GM23248 (cell line): ENCODE measurements around the gene AP4E1. TPM values are rescaled to one million over a fixed set of nuclear protein-coding genes. Genes with fewer than 3 reads are reported as not detected.
"Not testable (repeated sequence)": the region's sequence is repeated elsewhere in the genome, so short reads cannot be mapped to it uniquely, and the experiment has no call there.

Source experiments
- DNase-seq: peaks from one replicate; pipeline ENCODE4 v3.0.0-alpha.2; 2015
- H2AFZ ChIP-seq: fragments of 200-600 bp; sonication (generic); 2 replicates; pipeline ENCODE4 v1.6.1; 2016; ENCODE audit warnings: antibody characterized with exemption
- H3F3A ChIP-seq: fragments of 200-600 bp; sonication (generic); 2 replicates; pipeline ENCODE4 v1.6.1; 2016; ENCODE audit warnings: mild to moderate bottlenecking, antibody characterized with exemption, mixed run types; ENCODE audit not compliant: insufficient read depth
- H3K27ac ChIP-seq: fragments of 200-600 bp; sonication (generic); 2 replicates; pipeline ENCODE4 v1.5.1; 2016; ENCODE audit warnings: mild to moderate bottlenecking
- H3K27me3 ChIP-seq: fragments of 200-600 bp; sonication (generic); replicated peaks from 2 replicates; pipeline ENCODE4 v1.6.1; 2016; ENCODE audit warnings: mild to moderate bottlenecking; ENCODE audit not compliant: insufficient read depth
- H3K36me3 ChIP-seq: fragments of 200-600 bp; sonication (generic); 2 replicates; pipeline ENCODE4 v1.6.1; 2016; ENCODE audit warnings: low read depth, mild to moderate bottlenecking
- H3K4me1 ChIP-seq: fragments of 200-600 bp; sonication (generic); 2 replicates; pipeline ENCODE4 v1.6.1; 2016; ENCODE audit warnings: mild to moderate bottlenecking; ENCODE audit not compliant: insufficient read depth
- H3K4me2 ChIP-seq: fragments of 200-600 bp; sonication (generic); one replicate; pipeline ENCODE4 v1.6.1; 2016; ENCODE audit warnings: mild to moderate bottlenecking; ENCODE audit not compliant: unreplicated experiment
- H3K4me3 ChIP-seq: fragments of 200-600 bp; sonication (generic); 2 replicates; pipeline ENCODE4 v1.5.1; 2016; ENCODE audit warnings: mild to moderate bottlenecking
- H3K79me2 ChIP-seq: fragments of 200-600 bp; sonication (generic); 2 replicates; pipeline ENCODE4 v1.6.1; 2016; ENCODE audit warnings: mild to moderate bottlenecking; ENCODE audit not compliant: insufficient read depth
- H3K9ac ChIP-seq: fragments of 200-600 bp; sonication (generic); 2 replicates; pipeline ENCODE4 v1.6.1; 2016; ENCODE audit warnings: mild to moderate bottlenecking
- H3K9me2 ChIP-seq: fragments of 200-600 bp; sonication (generic); 2 replicates; pipeline ENCODE4 v1.6.1; 2016; ENCODE audit warnings: mixed run types, mild to moderate bottlenecking, moderate library complexity; ENCODE audit not compliant: insufficient read depth
- H3K9me3 ChIP-seq: fragments of 200-600 bp; sonication (generic); one replicate; pipeline ENCODE4 v1.6.1; 2017; ENCODE audit warnings: low read depth
- H4K20me1 ChIP-seq: fragments of 200-600 bp; sonication (generic); 2 replicates; pipeline ENCODE4 v1.6.0; 2016; ENCODE audit not compliant: insufficient read depth
- EZH2 ChIP-seq: fragments of 200-600 bp; sonication (generic); IDR thresholded peaks from 2 replicates; pipeline ENCODE4 v1.6.1; 2018; ENCODE audit warnings: antibody characterized with exemption, mild to moderate bottlenecking; ENCODE audit not compliant: insufficient read depth, poor library complexity, severe bottlenecking
- EZH2phosphoT487 ChIP-seq: fragments of 200-600 bp; sonication (generic); IDR thresholded peaks from 2 replicates; pipeline ENCODE4 v1.6.1; 2018; ENCODE audit warnings: antibody characterized with exemption, moderate library complexity, mild to moderate bottlenecking, low read depth; ENCODE audit not compliant: insufficient read depth
- WGBS, 2 experiments: methylation state at CpG; one replicate each; pipeline ENCODE4 v1.1.6; 2015 to 2017; ENCODE audit warnings: low lambda C conversion rate in 2 of 2, low coverage in 1 of 2; ENCODE audit errors: missing lambda C conversion rate in 2 of 2; 5-methylcytosine and 5-hydroxymethylcytosine counted together
- in situ Hi-C: fragments of 300-500 bp; cut with MboI; formaldehyde crosslinking; loops from 2 replicates; pipeline ENCODE4 v1.15.0; 2020
- polyA plus RNA-seq: library from polyadenylated mRNA; unstranded; fragments of >200 nt; fragmentation: Nextera tagmentation; extraction: Ambion mirVana; gene quantifications from 2 replicates; pipeline ENCODE4 v1.2.1, GENCODE V29; 2016
- total RNA-seq: library from RNA; depleted of rRNA; stranded (reverse); fragments of >200 nt; shearing (Covaris generic); gene quantifications from 2 replicates; pipeline ENCODE4 v1.2.3, GENCODE V29; 2014

The AP4E1 gene
- total and polyA plus RNA-seq, 2 experiments from 2014 or later, result 6.2 to 15.0 TPM

DNA sequence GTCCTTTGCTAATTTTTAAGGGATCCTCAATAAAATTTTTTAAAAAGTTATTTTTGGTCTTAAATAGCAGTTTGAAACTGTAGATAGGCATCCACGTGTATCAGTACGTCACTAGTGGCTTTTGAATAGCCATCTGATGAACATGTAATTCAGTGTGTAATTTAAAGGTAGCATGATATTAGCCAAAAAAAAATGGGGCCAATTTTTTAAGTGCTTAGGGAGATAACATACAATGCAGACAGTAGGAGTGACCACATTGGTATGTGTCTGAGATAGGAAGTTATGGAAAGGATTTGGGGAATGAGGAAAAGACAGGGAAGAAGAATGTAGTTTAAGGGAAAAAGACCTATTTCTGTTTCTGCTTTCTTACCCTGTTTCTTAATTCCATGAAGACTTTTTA, 2.5 kb downstream of the AP4E1 start:
- Histone ChIP-seq H3K9ac (peak overlapping the region; percentile 53), H3K27me3 (no peaks in the 10 kb centered on the region), H3K79me2 (peaks cover 41% of the 10 kb centered on the region), H3K9me3 (no peaks in the 10 kb centered on the region), H2AFZ (no peak overlapping the region), H3K27ac (peak overlapping the region; percentile 87), H3K36me3 (peaks cover 31% of the 10 kb centered on the region), H3K4me2 (peak overlapping the region; percentile 26), H4K20me1 (no peaks in the 10 kb centered on the region), H3K9me2 (no peaks in the 10 kb centered on the region), H3K4me3 (peak overlapping the region; percentile 9; the same call in 1 of the 2 replicates), H3F3A (peaks cover 22% of the 10 kb centered on the region), H3K4me1 (peaks cover 30% of the 10 kb centered on the region)
- 89 to 92% methylated on average over 2 of the region's 2 CpGs for WGBS, 2 experiments
- TF ChIP-seq EZH2 (no peak), EZH2phosphoT487 (no peak)
- DNase-seq, result peak; percentile 51
- in situ Hi-C loops, result no loop called here

DNA sequence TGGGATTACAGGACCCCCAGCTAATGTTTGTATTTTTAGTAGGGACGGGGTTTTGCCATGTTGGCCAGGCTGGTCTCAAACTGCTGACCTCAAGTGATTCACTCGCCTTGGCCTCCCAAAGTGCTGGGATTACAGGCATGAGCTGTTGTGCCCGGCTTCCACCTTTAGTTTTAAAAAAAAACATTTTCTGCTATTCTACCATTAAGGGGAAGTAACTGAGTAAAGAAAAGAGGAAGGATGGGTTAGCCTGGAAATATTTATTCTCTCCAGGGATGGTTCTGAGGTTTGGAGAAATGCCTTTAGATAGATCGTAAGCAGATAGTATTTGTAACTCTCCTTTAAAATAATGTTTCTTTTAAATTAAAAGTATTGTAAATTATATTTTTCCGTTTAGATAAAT, 3.1 kb downstream of the AP4E1 start:
- Histone ChIP-seq H2AFZ (no peak overlapping the region), H3K4me2 (no peak overlapping the region), H3K79me2 (peaks cover 41% of the 10 kb centered on the region), H3K4me3 (no peak overlapping the region), H3K9ac (no peak overlapping the region), H3K36me3 (peaks cover 37% of the 10 kb centered on the region), H3K9me2 (no peaks in the 10 kb centered on the region), H3K27ac (peak overlapping the region; percentile 87), H3F3A (peaks cover 22% of the 10 kb centered on the region), H3K9me3 (no peaks in the 10 kb centered on the region), H3K27me3 (no peaks in the 10 kb centered on the region), H4K20me1 (no peaks in the 10 kb centered on the region), H3K4me1 (peaks cover 30% of the 10 kb centered on the region)
- DNase-seq, result peak; percentile 4
- in situ Hi-C loops, result no loop called here
- WGBS, 2 experiments, result 91% methylated on average over 5 of the region's 5 CpGs
- TF ChIP-seq EZH2phosphoT487, result no peak
- TF ChIP-seq EZH2, result no peak

DNA sequence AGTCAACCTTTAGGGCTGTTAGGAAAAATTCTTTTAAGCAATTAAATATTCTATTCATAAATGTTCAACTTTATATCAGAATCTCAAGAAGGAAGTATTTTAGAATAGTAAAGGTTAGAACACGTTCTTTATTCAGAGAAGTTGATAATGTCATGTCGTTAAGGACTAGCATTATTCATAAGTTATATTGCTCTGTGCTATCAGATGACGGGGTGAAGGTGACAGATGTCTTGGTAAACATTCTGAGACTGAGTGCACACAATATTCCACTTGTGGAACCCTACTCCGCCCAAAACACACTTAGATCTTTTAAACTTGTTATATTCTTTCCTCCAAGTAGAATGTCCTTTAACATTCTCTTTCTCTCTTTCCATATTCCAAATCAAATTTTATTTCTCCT, 7.9 kb downstream of the AP4E1 start:
- H3K4me3 ChIP-seq, result no peak overlapping the region
- no peaks in the 10 kb centered on the region for H3K9me3 ChIP-seq
- no peak for DNase-seq
- no peak overlapping the region for H3K27ac ChIP-seq
- no peaks in the 10 kb centered on the region for H3K9me2 ChIP-seq
- peaks cover 52% of the 10 kb centered on the region for H3K36me3 ChIP-seq
- WGBS, 2 experiments, result 95 to 96% methylated on average over 4 of the region's 4 CpGs
- 0 out of 2 replicates have a peak, but pooled peaks cover 3% of the 10 kb centered on the region for H3F3A ChIP-seq
- no peaks in the 10 kb centered on the region for H4K20me1 ChIP-seq
- no peak overlapping the region for H3K9ac ChIP-seq
- peaks cover 29% of the 10 kb centered on the region for H3K79me2 ChIP-seq
- in situ Hi-C loops, result no loop called here
- no peak for TF ChIP-seq EZH2
- no peak for TF ChIP-seq EZH2phosphoT487
- H3K4me2 ChIP-seq, result no peak overlapping the region
- H3K27me3 ChIP-seq, result no peaks in the 10 kb centered on the region
- peaks cover 7% of the 10 kb centered on the region for H3K4me1 ChIP-seq
- no peak overlapping the region for H2AFZ ChIP-seq

- H3K27ac ChIP-seq, in situ Hi-C loops, H3K79me2 ChIP-seq, H3K4me1 ChIP-seq, H2AFZ ChIP-seq, H3K27me3 ChIP-seq, H3K9me2 ChIP-seq, H3K9me3 ChIP-seq, H4K20me1 ChIP-seq, H3K9ac ChIP-seq, DNase-seq, H3K4me2 ChIP-seq, H3K4me3 ChIP-seq, H3F3A ChIP-seq: not testable (repeated sequence)
- 98 to 99% methylated on average over 4 of the region's 4 CpGs for WGBS, 2 experiments
- peaks cover 54% of the 10 kb centered on the region for H3K36me3 ChIP-seq
These were observed 10.9 kb downstream of the AP4E1 start for GRCh38 chr15:50919359-50919758.

- no peak overlapping the region for H3K4me2 ChIP-seq
- H3K36me3 ChIP-seq, result peaks cover 66% of the 10 kb centered on the region
- H3F3A ChIP-seq, result no peaks in the 10 kb centered on the region
- H4K20me1 ChIP-seq, result no peaks in the 10 kb centered on the region
- no peak overlapping the region for H3K27ac ChIP-seq
- no peaks in the 10 kb centered on the region for H3K27me3 ChIP-seq
- H2AFZ ChIP-seq, result no peak overlapping the region
- H3K9me2 ChIP-seq, result no peaks in the 10 kb centered on the region
- WGBS, 2 experiments, result 100% methylated on average over 1 of the region's 1 CpG
- DNase-seq, result no peak
- 0 out of 2 replicates have a peak, but pooled peaks cover 7% of the 10 kb centered on the region for H3K79me2 ChIP-seq
- H3K9me3 ChIP-seq, result no peaks in the 10 kb centered on the region
- no peak overlapping the region for H3K9ac ChIP-seq
- H3K4me1 ChIP-seq, result no peaks in the 10 kb centered on the region
- in situ Hi-C loops, result loop anchor here (25.0 kb wide), 1 partner anchor 462 kb away; no protein-coding TSS in a partner anchor
- no peak overlapping the region for H3K4me3 ChIP-seq
- TF ChIP-seq EZH2phosphoT487 (no peak), EZH2 (no peak)
These were observed 16.8 kb downstream of the AP4E1 start for GRCh38 chr15:50925281-50925680.
